ENCODE measurements around the gene PLEKHA4.

The PLEKHA4 gene

DNA sequence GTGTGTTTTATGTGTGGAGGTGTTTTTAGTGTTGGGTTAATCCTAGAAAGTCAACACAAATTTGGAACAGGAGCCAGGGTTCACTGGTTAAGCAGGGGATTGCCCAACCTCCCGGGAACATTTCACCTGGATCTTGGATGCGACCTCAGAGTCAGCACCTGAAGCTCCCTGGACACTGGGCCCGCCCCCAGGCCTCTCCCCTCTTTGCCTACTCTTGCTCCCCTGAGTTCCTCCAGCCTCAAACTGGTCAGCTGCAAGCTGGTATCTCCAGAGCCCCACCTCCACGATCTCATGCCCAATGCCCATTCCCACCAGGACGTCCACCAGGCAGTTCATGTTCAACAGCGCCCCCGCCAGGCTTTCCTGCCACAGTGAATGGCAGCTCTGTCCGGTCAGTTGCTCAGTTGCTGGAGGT, 41.8 kb downstream of the PLEKHA4 start:
- DNase-seq (ENCODE audit: low spot score): no peak

DNA sequence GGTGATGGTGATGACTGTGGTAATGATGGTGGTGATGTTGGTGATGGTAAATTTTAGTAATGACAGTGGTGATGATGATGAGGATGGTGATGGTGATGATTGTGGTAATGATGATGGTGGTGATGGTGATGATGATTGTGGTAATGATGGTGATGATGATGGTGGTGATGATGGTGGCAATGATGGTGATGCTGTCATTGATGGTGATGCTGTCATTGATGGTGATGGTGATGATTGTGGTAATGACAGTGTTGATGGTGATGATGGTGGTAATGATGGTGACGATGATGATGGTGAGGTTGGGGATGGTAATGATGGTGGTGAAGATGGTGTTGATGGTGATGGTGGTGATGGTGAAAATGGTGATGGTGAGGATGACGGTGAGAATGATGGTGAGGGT, 45.9 kb downstream of the PLEKHA4 start:
- DNase-seq (ENCODE audit: low spot score): no peak

DNA sequence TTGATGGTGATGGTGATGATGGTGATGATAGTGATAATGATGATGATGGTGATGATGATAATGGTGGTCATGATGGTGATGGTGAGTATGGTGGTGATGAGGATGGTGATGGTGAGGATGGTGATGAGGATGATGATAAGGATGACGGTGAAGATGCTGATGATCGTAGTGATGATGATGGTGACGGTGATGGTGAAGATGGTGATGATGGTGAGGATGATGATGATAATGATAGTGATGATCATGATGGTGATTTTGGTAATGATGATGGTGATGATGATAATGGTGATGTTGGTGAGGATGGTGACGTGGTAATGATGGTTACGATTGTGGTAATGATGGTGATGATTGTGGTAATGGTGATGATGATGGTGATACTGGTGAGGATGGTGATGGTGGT, 46.8 kb downstream of the PLEKHA4 start:
- DNase-seq (ENCODE audit: low spot score): no peak

DNA sequence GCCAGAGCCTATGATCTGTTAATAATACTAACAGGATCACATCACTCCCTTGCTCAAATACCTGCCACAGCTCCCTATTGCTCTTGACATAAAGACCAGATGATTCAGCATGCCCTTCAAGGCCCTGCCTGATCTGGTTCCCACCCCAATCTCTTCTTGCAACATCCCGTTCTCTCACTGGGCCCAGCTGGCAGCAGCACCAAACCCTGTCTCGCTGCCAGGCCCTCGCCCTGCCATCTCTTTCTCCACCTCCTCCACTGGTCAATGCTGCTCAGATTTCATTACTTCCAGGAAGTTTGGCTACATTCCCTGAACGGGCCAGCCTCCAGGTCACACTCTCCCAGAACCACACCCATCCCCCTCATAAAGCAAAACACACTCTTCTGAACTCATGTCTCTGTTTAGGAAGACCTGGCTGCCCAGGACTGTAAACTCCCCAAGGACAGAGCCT, 49.0 kb downstream of the PLEKHA4 start:
- DNase-seq (ENCODE audit: low spot score): no peak

DNA sequence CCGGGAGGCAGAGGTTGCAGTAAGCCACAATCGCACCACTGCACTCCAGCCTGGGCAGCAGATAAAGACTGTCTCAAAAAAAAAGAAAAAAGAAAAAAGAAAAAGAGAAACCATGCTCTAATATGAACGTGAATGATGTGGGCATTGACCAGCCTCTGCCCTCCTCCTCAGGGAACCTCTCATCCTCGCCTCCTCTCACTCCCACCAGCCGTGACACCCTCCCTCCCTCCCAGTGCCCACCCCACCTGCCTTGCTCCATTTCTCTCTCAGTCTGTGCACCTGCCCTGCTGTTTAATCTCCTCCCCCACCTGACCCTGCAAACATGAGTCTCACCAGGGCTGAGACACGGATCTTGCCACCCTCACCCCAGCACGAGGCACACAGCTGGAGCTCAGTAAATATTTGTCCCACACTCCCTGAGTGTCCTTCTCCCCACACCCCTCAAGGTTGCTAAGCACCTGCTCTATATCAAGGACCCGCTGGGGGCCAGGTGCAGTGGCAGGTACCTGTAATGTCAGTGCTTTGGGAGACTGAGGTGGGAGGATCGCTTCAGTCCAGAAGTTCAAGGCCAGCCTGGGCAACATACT, 50.1 kb downstream of the PLEKHA4 start:
- DNase-seq (ENCODE audit: low spot score): no peak

DNA sequence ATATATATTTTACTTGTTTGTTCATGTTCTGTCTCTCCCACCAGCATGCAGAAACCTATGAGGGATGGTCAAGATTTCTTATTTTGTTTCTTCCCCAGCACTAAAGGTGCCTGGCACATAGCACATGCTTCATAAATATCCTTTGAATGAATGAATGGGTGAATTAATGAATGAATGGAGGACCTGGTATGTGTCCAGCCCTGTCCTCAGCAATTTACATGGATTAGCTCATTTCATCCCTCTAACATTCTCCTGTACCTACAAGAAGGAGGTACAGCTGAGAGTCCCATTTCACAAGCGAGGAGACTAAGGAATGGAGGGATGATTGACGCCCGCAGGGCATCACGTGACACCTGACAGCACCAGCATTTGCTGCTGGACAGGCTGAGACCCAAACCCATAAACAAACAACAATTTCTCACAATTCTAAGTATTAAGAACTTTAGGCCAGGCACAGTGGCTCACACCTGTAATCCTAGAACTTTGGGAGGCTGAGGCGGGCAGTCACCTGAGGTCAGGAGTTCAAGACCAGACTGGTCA, 50.8 kb downstream of the PLEKHA4 start:
- no peak for DNase-seq (ENCODE audit: low spot score)

DNA sequence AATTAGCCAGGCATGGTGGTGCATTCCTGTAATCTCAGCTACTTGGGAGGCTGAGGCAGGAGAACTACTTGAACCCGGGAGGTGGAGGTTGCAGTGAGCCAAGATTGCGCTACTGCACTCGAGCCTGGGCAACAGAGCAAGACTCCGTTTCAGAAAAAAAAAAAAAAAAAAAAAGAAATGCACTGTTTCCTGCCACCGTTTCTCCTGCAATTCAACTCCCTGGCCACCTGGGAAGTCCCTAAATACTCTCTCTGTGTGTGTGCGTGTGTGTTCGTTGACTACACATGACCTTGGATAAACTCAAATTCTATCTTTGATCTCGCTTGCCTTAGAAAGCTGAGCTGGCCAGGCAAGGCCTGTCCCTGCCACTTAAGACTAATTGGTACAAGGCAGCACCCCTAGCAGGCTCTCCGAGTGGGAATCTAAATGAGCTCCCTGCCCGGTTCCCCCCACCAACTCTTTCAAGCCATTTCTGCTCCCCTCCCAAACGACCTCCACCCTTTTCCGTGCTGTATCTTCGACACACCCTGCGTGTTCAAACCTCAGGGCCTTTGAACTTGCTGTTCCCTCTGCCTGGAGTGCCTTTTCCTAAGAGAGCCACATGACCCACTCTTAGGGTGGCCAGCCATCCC, 52.4 kb downstream of the PLEKHA4 start:
- DNase-seq (ENCODE audit: low spot score): no peak

DNA sequence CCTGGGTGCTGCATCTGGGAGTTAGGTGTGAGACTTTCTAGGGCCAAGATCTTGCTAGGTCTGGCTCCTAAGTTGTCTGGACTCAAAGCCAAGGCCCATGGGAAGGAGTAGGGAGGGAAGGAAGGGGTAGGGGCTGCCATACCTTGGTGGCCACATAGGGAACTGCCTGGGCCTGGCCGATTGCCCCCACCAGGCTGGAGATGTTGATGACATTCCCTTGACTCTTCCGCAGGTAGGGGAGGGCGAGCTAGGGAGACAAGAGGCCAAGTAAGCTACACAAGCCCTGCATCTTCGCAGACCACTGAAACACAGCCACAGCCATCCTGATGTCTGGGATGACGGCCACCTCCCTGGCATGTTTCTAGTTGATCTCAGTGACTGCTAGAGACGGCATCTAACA, 53.5 kb downstream of the PLEKHA4 start:
- DNase-seq (ENCODE audit: low spot score): no peak

DNA sequence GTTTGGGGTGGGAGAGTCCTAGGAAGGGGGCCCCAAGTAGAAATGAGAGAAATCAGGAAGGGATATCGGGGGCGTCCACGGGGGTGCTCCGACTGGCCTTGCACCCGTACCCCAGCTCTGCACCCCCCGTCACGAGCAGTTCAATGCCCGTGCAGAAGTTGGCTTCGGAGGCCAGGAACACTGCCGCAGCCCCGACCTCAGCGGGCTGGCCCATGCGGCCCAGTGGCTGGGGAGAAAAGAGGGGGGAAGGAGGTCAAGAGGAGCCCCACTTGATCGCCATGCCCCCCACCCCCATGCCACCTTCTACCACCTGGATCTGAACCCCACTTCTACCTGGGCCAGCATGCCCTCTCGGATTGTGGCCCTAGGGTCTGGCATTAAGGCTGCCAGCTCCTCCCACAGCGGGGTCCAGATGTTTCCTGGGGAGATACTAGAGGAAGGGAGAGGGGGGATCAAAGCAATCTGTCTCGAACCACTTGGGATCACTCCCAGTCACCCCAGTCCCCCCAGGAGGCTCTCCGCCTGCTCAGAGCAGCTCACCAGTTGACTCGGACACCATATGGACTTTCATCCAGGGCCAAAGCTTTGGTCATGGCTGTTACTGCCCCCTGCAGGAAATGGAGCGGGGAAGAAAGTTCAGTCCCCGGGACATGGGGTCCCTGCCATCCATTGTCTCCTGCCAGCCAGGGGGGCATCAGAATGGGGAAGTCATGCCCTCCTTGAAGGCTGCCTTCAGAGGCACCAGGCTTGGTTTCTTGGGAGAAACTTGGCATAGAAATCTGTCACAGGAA, 55.1 kb downstream of the PLEKHA4 start:
- DNase-seq (ENCODE audit: low spot score): no peak

DNA sequence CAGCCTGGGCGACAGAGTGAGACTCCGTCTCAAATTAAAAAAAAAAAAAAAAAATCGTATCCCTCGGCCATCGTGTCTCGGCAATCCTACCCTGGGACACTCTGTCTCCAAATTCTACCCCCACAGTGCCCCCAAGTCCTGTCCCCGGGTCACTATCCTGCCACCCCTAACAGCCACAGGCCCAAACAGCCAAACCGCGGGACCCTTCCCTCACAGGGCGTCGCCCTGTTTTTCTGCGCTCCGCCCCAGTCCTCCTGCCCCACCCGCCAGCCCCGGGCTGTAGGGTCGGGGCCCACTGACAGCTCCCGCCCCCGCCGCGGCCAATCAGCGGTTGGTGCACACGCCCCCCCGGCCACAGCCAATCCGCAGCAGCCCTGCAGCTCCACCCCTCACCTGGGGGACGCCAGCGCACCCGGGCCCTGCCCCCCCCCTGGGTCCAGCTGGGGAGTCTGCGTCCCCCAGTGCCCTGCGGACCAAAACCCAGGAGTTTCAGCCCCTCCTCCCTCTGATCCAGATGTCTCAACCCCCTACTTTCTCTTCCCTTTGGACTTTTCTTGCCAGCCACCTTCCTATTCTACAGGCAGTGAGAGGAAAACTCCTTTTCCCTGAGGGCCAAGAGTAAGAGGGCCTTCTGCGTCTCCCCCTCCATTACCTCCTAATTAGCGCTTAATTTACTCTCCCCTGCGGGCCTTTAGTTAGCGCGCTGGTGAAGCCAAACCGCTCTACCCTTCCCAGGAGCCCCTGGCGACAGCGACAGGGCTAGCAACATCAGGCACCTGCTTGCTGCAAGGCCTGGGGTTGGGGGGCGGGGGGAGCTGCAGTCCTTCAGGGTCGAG, 56.1 kb downstream of the PLEKHA4 start:
- peak; percentile 83 for DNase-seq (ENCODE audit: low spot score)

DNA sequence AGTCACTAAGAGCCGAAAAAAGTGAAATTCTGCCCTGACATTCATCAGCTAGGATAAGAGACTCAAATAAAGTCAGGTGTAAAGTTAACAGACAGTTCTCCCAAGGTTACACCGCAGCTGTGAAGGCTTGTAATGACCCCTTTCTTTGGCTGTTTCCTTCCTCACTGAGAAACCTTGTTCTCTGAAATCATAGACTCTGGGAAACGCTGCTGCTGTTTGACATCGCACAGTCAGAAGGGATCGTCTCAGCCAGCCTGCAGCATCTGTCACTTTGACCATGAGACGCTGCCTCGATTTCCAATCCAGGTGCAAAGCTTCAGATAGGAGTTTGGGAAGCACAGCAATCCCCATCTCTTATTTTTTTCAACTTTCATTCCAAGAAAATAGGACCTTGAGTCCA, 58.3 kb downstream of the PLEKHA4 start:
- no peak for DNase-seq (ENCODE audit: low spot score)

DNA sequence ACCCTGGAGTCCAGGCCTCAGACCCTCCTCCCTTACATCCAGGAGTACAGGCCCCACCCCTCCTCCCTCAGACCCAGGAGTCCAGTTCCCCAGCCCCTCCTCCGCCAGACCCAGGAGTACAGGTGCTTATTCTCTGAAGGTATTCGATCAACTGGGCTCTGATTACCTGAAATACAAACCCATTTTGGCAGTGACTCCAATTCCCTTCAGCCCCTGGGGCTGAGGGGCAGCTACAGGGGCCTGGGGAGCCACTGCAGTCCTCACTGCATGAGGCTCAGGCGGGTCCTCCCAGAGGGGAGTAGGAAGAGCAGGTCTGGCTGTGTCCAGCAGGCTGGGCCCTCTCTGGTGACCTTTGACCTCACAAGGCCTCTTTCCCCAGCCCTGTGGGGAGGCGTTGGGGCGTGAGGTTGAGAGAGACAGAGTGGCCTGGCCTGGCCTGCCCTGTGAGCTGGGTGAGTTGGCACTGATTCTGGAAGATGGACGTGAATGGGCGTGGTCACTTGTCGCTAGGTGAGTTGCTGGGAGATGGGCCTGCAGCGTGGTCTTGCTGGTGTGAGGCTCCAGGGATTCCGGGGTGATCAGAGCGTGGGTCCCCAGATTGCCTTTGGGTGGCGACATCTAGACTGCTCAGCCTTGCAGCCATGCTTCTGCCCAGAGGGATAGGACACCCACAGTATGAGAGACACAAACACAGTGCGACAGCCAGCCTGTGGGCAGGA, 60.7 kb downstream of the PLEKHA4 start:
- DNase-seq (ENCODE audit: low spot score): no peak

DNA sequence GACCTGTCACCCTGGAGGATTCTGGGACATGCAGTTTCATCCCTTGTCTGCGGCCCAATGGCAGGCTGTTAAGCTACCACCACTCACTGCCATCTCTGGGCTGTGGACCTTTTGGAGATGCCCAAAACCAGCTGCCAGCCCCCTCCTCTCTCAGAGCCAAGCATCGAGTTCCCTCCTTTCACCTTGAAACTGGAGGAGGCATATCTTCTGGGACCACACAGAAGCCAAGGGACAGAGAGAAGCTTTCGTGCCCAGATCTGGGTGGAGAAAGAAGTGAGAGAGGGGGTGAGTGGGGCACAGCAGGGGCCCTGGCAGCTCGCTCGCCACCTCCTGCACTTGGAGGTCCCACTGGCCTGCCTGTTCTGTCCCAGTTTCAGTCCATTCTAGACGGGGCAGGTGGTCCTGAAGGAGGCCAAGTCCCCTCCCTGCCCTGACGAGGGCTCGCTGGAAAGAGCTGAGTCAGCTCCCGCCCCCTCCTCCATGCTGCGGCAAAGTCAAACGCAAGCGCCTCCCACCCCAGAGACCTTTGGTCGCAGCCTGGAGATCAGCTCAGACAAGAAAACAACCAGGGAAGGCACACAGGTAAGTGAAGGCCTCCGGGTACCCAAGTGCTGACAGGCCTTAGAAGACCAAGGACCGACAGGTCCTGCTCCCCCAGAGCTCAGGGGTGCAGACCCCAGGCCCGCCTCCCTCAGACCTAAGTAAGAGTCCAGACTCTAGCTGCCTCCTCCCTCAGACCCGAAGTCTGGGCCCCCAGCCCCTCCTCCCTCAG, 61.4 kb downstream of the PLEKHA4 start:
- DNase-seq (ENCODE audit: low spot score): no peak

DNA sequence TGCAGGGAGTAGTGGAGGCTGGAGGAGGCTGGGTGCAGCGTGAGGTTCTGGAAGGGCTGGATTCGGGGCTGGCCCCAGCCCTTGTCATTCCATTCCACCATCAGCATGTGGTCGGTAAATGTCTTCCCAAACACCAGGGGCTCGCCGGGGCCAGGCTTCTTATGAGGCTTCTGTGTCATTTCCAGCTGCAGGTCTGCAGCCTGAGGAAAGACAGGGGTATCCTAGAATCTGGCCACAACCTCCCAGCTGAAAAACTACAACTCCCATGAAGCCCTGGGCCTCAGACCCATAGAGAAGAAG, 61.9 kb downstream of the PLEKHA4 start:
- no peak for DNase-seq (ENCODE audit: low spot score)

DNA sequence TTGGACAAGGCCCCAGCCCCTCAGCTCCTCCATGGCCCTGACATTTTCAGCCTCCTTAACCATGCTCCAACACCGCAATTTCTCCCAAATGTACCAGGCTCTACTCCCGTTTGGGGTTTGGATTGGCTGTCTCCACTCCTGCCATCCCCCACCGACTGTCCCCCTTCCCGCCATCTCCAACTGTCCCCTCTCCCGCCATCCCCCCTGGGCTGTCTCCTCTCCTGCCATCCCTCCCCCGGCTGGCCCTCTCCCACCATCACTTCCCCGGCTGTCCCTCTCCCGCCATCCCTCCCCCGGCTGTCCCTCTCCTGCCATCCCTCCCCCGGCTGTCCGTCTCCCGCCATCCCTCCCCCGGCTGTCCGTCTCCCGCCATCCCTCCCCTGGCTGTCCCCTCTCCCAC, 63.0 kb downstream of the PLEKHA4 start:
- no peak for DNase-seq (ENCODE audit: low spot score)

DNA sequence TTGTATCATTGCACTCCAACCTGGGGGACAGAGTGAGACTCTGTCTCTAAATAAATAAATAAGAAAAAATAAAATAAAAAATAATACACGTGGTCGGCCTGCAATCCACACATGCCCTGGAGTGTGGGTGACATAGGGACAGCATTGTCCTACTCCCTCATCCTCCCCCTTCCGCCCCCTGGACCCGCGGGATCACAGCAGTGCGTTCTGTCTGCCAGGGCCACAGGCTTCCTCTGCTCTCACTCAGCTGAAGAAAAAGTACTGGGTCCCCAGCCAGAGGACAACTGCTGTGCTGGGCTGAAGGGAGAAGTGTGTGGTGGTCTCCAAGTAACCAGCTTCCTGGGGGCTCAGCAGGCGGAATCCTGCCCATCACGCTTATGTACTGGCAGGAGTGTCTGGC, 63.9 kb downstream of the PLEKHA4 start:
- DNase-seq (ENCODE audit: low spot score): no peak

DNA sequence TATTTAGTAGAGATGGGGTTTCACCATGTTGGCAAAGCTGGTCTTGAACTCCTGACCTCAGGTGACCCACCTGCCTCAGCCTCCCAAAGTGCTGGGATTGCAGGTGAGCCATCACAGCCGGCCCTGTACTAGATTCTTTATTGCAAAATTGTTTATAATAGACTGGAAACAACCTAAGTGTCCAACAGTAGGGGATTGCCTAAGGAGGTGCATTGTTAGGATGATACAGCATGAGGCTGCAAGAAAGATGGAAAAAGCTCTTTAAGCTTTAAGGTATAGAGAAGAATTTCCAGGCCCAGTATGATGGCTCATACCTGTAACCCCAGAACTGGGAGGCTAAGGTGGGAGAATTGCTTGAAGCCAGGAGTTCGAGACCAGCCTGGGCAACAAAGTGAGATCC, 65.8 kb downstream of the PLEKHA4 start:
- no peak for DNase-seq (ENCODE audit: low spot score)

DNA sequence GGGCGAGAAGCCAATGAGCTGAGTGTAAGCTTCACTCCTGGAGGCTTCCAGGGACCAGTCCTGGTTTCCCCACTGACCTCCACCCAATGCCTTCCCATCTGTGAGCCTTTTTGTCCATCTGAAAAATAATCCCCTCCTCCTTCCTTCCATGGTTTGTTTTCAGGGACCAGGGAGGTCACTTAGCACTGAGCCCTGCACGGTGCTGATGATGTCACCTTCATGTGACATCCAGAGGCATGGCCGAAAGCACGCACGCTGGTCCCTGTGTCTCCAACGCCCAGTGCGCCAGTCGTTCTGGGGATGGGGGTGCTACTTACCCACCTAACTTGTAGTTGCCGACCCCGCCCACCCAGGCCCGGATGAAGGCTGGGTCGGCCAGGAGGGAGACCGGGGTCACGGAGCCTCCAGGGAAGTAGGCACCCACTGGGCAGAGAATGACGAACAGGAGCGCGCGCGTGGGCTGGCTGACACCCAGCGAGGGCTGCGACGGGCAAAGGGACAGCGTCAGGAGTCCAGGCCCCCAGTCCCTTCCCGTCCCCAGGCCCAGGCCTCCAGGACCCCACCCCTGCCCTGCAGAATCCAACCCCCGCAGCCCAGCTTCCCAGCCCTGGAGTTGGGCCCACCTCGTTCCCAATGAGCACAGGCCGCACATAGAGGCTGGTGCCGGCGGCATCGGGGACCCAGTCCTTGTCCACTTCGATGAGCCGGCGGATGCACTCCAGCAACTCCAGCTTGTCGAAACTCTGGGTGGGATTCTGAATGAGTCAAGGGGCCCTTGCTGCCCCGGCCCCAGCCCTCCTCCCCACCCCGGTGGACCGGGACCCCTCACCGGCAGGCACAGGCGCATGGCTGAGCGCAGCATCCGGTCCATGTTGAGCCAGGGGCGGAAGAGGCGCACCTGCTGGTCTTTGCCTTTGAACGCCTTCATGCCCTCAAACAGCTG, 68.8 kb downstream of the PLEKHA4 start:
- DNase-seq (ENCODE audit: low spot score): no peak

DNA sequence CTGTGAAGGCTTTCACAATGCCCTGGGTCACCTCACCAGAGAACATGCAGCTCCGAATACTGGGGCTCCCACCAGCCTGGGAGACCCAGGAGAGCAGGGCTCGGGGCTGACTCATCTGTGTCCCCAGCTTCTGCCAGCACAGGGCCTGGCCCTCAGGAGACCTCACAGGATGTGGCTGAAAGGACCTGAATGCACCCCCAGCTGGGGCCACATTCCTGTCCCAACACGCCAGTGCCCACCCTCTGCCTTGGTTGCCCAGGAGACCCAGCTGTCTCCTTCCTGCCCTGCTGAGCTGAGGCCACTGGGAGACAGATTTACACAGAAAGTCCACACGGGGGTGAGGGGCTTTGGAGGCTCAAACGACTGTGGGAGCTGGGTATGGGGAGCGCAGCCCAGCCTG, 69.5 kb downstream of the PLEKHA4 start:
- no peak for DNase-seq (ENCODE audit: low spot score)

DNA sequence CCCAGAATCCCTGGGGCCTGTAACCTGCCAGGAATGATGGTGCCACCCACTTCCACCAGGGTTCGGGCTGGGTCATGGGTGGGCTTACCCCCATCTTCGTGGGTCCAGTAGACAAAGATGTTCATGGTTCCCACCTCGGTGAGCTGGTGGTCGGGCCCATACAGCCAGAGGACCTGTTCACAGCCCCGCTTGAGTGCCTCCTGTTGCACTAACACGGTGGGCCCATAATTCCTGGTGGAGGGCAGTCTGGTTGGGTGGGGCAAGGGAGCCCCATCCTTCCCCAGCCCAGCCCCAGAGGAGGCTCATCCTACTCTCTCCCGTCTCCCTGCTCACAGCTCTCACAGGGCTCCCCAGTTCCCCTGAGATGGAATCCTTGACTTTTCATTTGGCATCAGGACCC, 71.3 kb downstream of the PLEKHA4 start:
- no peak for DNase-seq (ENCODE audit: low spot score)

All from left forelimb (tissue), 1 donor.